ENCODE measurements around the gene KIRREL3.
A peak's percentile ranks its signal among the peaks of the same experiment; 100 is the strongest.

The KIRREL3 gene

GRCh38 chr11:126477535-126478305 is 522.9 kb downstream of the KIRREL3 start:
- Histone ChIP-seq H3K4me1 (ENCODE audit: low read length) (peaks cover 9% of the 10 kb centered on the region), H3K79me2 (ENCODE audit: low read length) (no peaks in the 10 kb centered on the region), H3K4me3 (ENCODE audit: low read length) (peak overlapping the region; percentile 34; the same call in 1 of the 2 replicates), H3K36me3 (replicated peaks; ENCODE audit: low read depth, low read length) (no peaks in the 10 kb centered on the region), H3K4me2 (ENCODE audit: low read length) (peak overlapping the region; percentile 37), H3K9me3 (ENCODE audit: insufficient read depth, low read length) (no peaks in the 10 kb centered on the region), H3K9ac (ENCODE audit: low read length) (no peak overlapping the region), H3K27me3 (ENCODE audit: low read depth, low read length) (0 out of 2 replicates have a peak, but pooled peaks cover 4% of the 10 kb centered on the region), H3K27ac (ENCODE audit: low read length) (no peak overlapping the region), H2AFZ (ENCODE audit: low read depth, low read length) (peak overlapping the region; percentile 11; the same call in 1 of the 2 replicates), H4K20me1 (ENCODE audit: insufficient read depth, low read length) (no peaks in the 10 kb centered on the region)
- no peak for TF ChIP-seq EZH2phosphoT487 (IDR thresholded peaks at IDR 0.05; ENCODE audit: low read depth)
- TF ChIP-seq CTCF (IDR thresholded peaks at IDR 0.05; ENCODE audit: low read depth, low read length): no peak

- no peak for TF ChIP-seq EZH2phosphoT487 (IDR thresholded peaks at IDR 0.05; ENCODE audit: low read depth)
- Histone ChIP-seq H3K9me3 (ENCODE audit: insufficient read depth, low read length) (no peaks in the 10 kb centered on the region), H3K4me3 (ENCODE audit: low read length) (no peak overlapping the region), H3K79me2 (ENCODE audit: low read length) (no peaks in the 10 kb centered on the region), H3K36me3 (replicated peaks; ENCODE audit: low read depth, low read length) (no peaks in the 10 kb centered on the region), H3K4me1 (ENCODE audit: low read length) (peaks cover 9% of the 10 kb centered on the region), H3K27ac (ENCODE audit: low read length) (no peak overlapping the region), H3K9ac (ENCODE audit: low read length) (no peak overlapping the region), H3K4me2 (ENCODE audit: low read length) (no peak overlapping the region), H2AFZ (ENCODE audit: low read depth, low read length) (no peak overlapping the region), H3K27me3 (ENCODE audit: low read depth, low read length) (0 out of 2 replicates have a peak, but pooled peaks cover 4% of the 10 kb centered on the region), H4K20me1 (ENCODE audit: insufficient read depth, low read length) (no peaks in the 10 kb centered on the region)
Measured at GRCh38 chr11:126476977-126477376, 523.6 kb downstream of the KIRREL3 start.

DNA sequence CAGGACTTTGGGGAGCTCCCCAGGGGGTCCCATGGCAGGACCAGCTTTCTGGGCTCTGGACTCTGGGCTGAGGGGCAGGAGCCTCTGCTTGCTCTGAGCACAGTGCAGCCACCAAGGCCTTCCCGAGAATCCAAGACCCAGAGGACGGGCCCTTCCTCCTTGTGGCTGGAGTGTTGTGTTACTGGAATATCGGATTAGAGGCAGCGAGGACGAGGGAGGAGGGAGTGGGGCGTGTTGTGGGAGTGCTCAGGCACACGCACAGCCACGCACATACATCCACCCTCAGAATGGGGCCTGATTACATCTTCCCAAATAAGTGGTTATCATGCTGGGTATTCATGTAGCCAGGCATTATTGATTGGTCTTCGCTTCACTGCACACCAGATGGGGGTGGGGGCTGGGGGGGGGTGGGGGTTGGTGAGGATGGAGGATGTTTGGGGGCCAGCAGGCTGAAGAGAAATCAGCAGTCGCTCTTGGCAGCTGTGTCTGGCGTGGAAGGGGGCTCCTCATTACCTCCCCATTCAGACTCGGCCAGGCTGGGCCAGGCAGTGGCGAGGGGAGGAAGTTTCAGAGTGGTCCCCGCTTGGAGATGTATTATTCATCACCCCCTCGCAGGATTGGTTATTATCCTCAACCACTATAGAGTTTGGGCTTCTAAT is 524.2 kb downstream of the KIRREL3 start:
- H3K4me1 ChIP-seq (ENCODE audit: low read length): peaks cover 9% of the 10 kb centered on the region
- H3K9ac ChIP-seq (ENCODE audit: low read length): no peak overlapping the region
- H3K4me3 ChIP-seq (ENCODE audit: low read length): no peak overlapping the region
- H2AFZ ChIP-seq (ENCODE audit: low read depth, low read length): no peak overlapping the region
- H3K27me3 ChIP-seq (ENCODE audit: low read depth, low read length): 0 out of 2 replicates have a peak, but pooled peaks cover 4% of the 10 kb centered on the region
- H3K9me3 ChIP-seq (ENCODE audit: insufficient read depth, low read length): no peaks in the 10 kb centered on the region
- no peak overlapping the region for H3K4me2 ChIP-seq (ENCODE audit: low read length)
- no peaks in the 10 kb centered on the region for H3K36me3 ChIP-seq (replicated peaks; ENCODE audit: low read depth, low read length)
- no peak for TF ChIP-seq CTCF (IDR thresholded peaks at IDR 0.05; ENCODE audit: low read depth, low read length)
- H3K27ac ChIP-seq (ENCODE audit: low read length): no peak overlapping the region
- H4K20me1 ChIP-seq (ENCODE audit: insufficient read depth, low read length): no peaks in the 10 kb centered on the region
- H3K79me2 ChIP-seq (ENCODE audit: low read length): no peaks in the 10 kb centered on the region

GRCh38 chr11:126475014-126475991 is 525.3 kb downstream of the KIRREL3 start:
- TF ChIP-seq EZH2phosphoT487 (IDR thresholded peaks at IDR 0.05; ENCODE audit: low read depth) (no peak), CTCF (IDR thresholded peaks at IDR 0.05; ENCODE audit: low read depth, low read length) (no peak)
- no peaks in the 10 kb centered on the region for H3K79me2 ChIP-seq (ENCODE audit: low read length)
- no peak overlapping the region for H3K27ac ChIP-seq (ENCODE audit: low read length)
- no peaks in the 10 kb centered on the region for H4K20me1 ChIP-seq (ENCODE audit: insufficient read depth, low read length)
- H3K9ac ChIP-seq (ENCODE audit: low read length): no peak overlapping the region
- H2AFZ ChIP-seq (ENCODE audit: low read depth, low read length): no peak overlapping the region
- H3K36me3 ChIP-seq (replicated peaks; ENCODE audit: low read depth, low read length): no peaks in the 10 kb centered on the region
- 0 out of 2 replicates have a peak, but pooled peaks cover 4% of the 10 kb centered on the region for H3K27me3 ChIP-seq (ENCODE audit: low read depth, low read length)
- no peak overlapping the region for H3K4me3 ChIP-seq (ENCODE audit: low read length)
- H3K4me2 ChIP-seq (ENCODE audit: low read length): no peak overlapping the region
- H3K9me3 ChIP-seq (ENCODE audit: insufficient read depth, low read length): no peaks in the 10 kb centered on the region
- H3K4me1 ChIP-seq (ENCODE audit: low read length): peaks cover 2% of the 10 kb centered on the region
